GM21515 (cell line): ENCODE results near the gene NXPE4.

Experiments
- ATAC-seq: cut with Tn5 transposase; IDR thresholded peaks from one replicate; pipeline ENCODE4 v1.9.1; 2021; ENCODE audit not compliant: unreplicated experiment

NXPE4 gene

GRCh38 chr11:114563077-114563476 is 32.5 kb downstream of the NXPE4 start:
- ATAC-seq: no peak

- ATAC-seq: no peak
Observed at GRCh38 chr11:114562166-114562916, 33.2 kb downstream of the NXPE4 start.

GRCh38 chr11:114559425-114560310 is 35.9 kb downstream of the NXPE4 start, which contains the start of gene NXPE1:
TSS of gene NXPE1 (minus strand) at chr11:114559881. CDS start at chr11:114551201, 8,680 bp downstream.
- ATAC-seq: no peak

- ATAC-seq: no peak
Observed at GRCh38 chr11:114556135-114556534, 39.5 kb downstream of the NXPE4 start.

GRCh38 chr11:114553642-114554041 is 41.9 kb downstream of the NXPE4 start:
- ATAC-seq: no peak

- ATAC-seq: no peak
Observed at GRCh38 chr11:114551060-114551459, 44.5 kb downstream of the NXPE4 start.

- ATAC-seq: no peak
Observed at GRCh38 chr11:114525682-114526081, 69.9 kb downstream of the NXPE4 start.

- no peak for ATAC-seq
Observed at GRCh38 chr11:114524122-114524521, 71.5 kb downstream of the NXPE4 start.

GRCh38 chr11:114522818-114523217 is 72.8 kb downstream of the NXPE4 start:
- ATAC-seq: no peak
